HEK293T (cell line): Measurements from ENCODE around the gene FBXL19.

Source experiments
- CTCF ChIA-PET: fragments of 350-600 bp; formaldehyde crosslinking; extraction: SDS; loops from one replicate; lab custom pipeline; 2021; ENCODE audit warnings: antibody characterized with exemption, inconsistent platforms; lab: Yijun Ruan, JAX
- POLR2A ChIA-PET: fragments of 350-600 bp; formaldehyde crosslinking; extraction: SDS; loops from one replicate; lab custom pipeline; 2020; ENCODE audit warnings: antibody characterized with exemption, inconsistent platforms; lab: Yijun Ruan, JAX
- DNase-seq: peaks from one replicate; pipeline ENCODE4 v3.0.0; 2012; ENCODE audit warnings: mixed read lengths; ENCODE audit errors: extremely low spot score
- ARNT ChIP-seq: fragments of 450-650 bp; IDR thresholded peaks from 2 replicates; pipeline ENCODE4 v1.6.1; 2017; ENCODE audit warnings: mild to moderate bottlenecking
- BHLHE40 ChIP-seq: fragments of 450-650 bp; IDR thresholded peaks from 2 replicates; pipeline ENCODE4 v1.6.1; 2016; ENCODE audit warnings: mild to moderate bottlenecking, moderate library complexity, borderline replicate concordance
- CTBP1 ChIP-seq: fragments of 450-650 bp; IDR thresholded peaks from 2 replicates; pipeline ENCODE4 v1.6.1; 2016; ENCODE audit warnings: borderline replicate concordance
- ELF4 ChIP-seq: fragments of 450-650 bp; IDR thresholded peaks from 2 replicates; pipeline ENCODE4 v1.6.1; 2017; ENCODE audit warnings: antibody characterized with exemption
- FOXA1 ChIP-seq: fragments of 450-650 bp; IDR thresholded peaks from 2 replicates; pipeline ENCODE4 v1.6.1; 2016; ENCODE audit warnings: mild to moderate bottlenecking
- FOXK2 ChIP-seq: fragments of 450-650 bp; IDR thresholded peaks from 2 replicates; pipeline ENCODE4 v1.6.1; 2016; ENCODE audit warnings: mild to moderate bottlenecking
- FOXM1 ChIP-seq: fragments of 450-650 bp; IDR thresholded peaks from 2 replicates; pipeline ENCODE4 v1.6.1; 2017; ENCODE audit warnings: mild to moderate bottlenecking, borderline replicate concordance
- HDGF ChIP-seq: fragments of 450-650 bp; IDR thresholded peaks from 2 replicates; pipeline ENCODE4 v1.6.1; 2017; ENCODE audit warnings: antibody characterized with exemption, borderline replicate concordance
- L3MBTL2 ChIP-seq: fragments of 450-650 bp; conservative IDR thresholded peaks from 2 replicates; pipeline ENCODE4 v1.6.1; 2016; ENCODE audit warnings: mild to moderate bottlenecking
- LEF1 ChIP-seq: fragments of 450-650 bp; IDR thresholded peaks from 2 replicates; pipeline ENCODE4 v1.6.1; 2017; ENCODE audit warnings: mild to moderate bottlenecking, borderline replicate concordance
- NFRKB ChIP-seq: fragments of 450-650 bp; IDR thresholded peaks from 2 replicates; pipeline ENCODE4 v1.6.1; 2016; ENCODE audit warnings: mild to moderate bottlenecking, moderate library complexity
- PKNOX1 ChIP-seq: fragments of 450-650 bp; IDR thresholded peaks from 2 replicates; pipeline ENCODE4 v1.6.1; 2016
- SP1 ChIP-seq: fragments of 450-650 bp; IDR thresholded peaks from 2 replicates; pipeline ENCODE4 v1.6.1; 2017
- SUZ12 ChIP-seq: fragments of 450-650 bp; IDR thresholded peaks from 2 replicates; pipeline ENCODE4 v1.6.1; 2016; ENCODE audit warnings: mild to moderate bottlenecking
- TARDBP ChIP-seq: fragments of 450-650 bp; IDR thresholded peaks from 2 replicates; pipeline ENCODE4 v1.6.1; 2016
- ZNF384 ChIP-seq: fragments of 450-650 bp; IDR thresholded peaks from 2 replicates; pipeline ENCODE4 v1.6.1; 2016

Gene FBXL19

GRCh38 chr16:30953111-30953510 is 29.7 kb downstream of the FBXL19 start:
- DNase-seq, result no peak
- POLR2A ChIA-PET, result interaction anchor here (1.0 to 2.5 kb wide), 6 partner anchors 57 to 1146 kb away, joined by 3 to 7 read pairs (median 4); partner anchors contain the start of genes ALDOA, CTF1, FUS and KAT8
- CTCF ChIA-PET, result interaction anchor here (0.6 to 3.3 kb wide), 12 partner anchors 10 to 1142 kb away, joined by 3 to 39 read pairs (median 4); partner anchors contain the start of genes HSD3B7 and TLCD3B
- no peak for TF ChIP-seq ZNF384
- TF ChIP-seq PKNOX1, result no peak
- TF ChIP-seq SUZ12, result no peak
- no peak; the same call in 1 of the 2 replicates for TF ChIP-seq LEF1
- no peak for TF ChIP-seq FOXK2
- TF ChIP-seq BHLHE40, result no peak
- TF ChIP-seq FOXM1, result no peak
- no peak for TF ChIP-seq SP1
- no peak for TF ChIP-seq CTBP1
- TF ChIP-seq TARDBP, result no peak
- no peak for TF ChIP-seq L3MBTL2
- no peak for TF ChIP-seq NFRKB
- TF ChIP-seq FOXA1, result no peak
- TF ChIP-seq HDGF, result no peak
- no peak for TF ChIP-seq ARNT
- TF ChIP-seq ELF4, result no peak

- TF ChIP-seq L3MBTL2, result no peak
- TF ChIP-seq ELF4, result no peak
- no peak for TF ChIP-seq FOXA1
- TF ChIP-seq PKNOX1, result no peak
- TF ChIP-seq CTBP1, result no peak
- no peak for TF ChIP-seq TARDBP
- no peak for TF ChIP-seq LEF1
- no peak for TF ChIP-seq SUZ12
- no peak for TF ChIP-seq HDGF
- no peak for TF ChIP-seq FOXM1
- TF ChIP-seq ARNT, result no peak
- TF ChIP-seq FOXK2, result no peak
- TF ChIP-seq SP1, result no peak
- no peak for TF ChIP-seq BHLHE40
- no peak for TF ChIP-seq NFRKB
- TF ChIP-seq ZNF384, result no peak
- DNase-seq, result peak; percentile 81
- POLR2A ChIA-PET, result interaction anchor here (0.8 to 2.5 kb wide), 9 partner anchors 26 to 1147 kb away, joined by 3 to 7 read pairs (median 3); partner anchors contain the start of genes ALDOA, CTF1, FUS and KAT8
Observed at GRCh38 chr16:30953511-30954124, 30.2 kb downstream of the FBXL19 start.

GRCh38 chr16:30954993-30955392 is 31.6 kb downstream of the FBXL19 start:
- POLR2A ChIA-PET, result no interaction called here
- no peak for TF ChIP-seq ELF4
- TF ChIP-seq BHLHE40, result no peak
- TF ChIP-seq L3MBTL2, result no peak
- TF ChIP-seq ARNT, result no peak
- no peak for TF ChIP-seq ZNF384
- TF ChIP-seq FOXA1, result no peak
- no peak for TF ChIP-seq TARDBP
- no peak for TF ChIP-seq SP1
- TF ChIP-seq NFRKB, result no peak
- no peak for TF ChIP-seq FOXK2
- no peak for TF ChIP-seq CTBP1
- CTCF ChIA-PET, result interaction anchor here (0.5 to 3.3 kb wide), 4 partner anchors 12 to 1107 kb away, joined by 3 to 39 read pairs (median 4); partner anchors contain the start of gene CTF1
- DNase-seq, result no peak

More at GRCh38 chr16:30953511-30954124, 30.2 kb downstream of the FBXL19 start:
- CTCF ChIA-PET, result interaction anchor here (0.6 to 3.3 kb wide), 22 partner anchors 10 to 1143 kb away, joined by 3 to 39 read pairs (median 3); partner anchors contain the start of genes HSD3B7 and TLCD3B

GRCh38 chr16:30956601-30957455 is 33.5 kb downstream of the FBXL19 start:
- ChIA-PET POLR2A (interaction anchor here (1.0 to 2.2 kb wide), 3 partner anchors 10 to 486 kb away, joined by 3 to 8 read pairs (median 3); partner anchors contain the start of gene ZNF843), CTCF (interaction anchor here (0.7 kb wide), 1 partner anchor 116 kb away, joined by 3 read pairs; no protein-coding TSS in a partner anchor)
- TF ChIP-seq ARNT (peak; percentile 6; the same call in 1 of the 2 replicates), CTBP1 (no peak), FOXM1 (peak; percentile 60; the same call in 1 of the 2 replicates)
- DNase-seq, result peak; percentile 94

- TF ChIP-seq LEF1 (peak; percentile 21; the same call in 1 of the 2 replicates), ARNT (no peak; the same call in 1 of the 2 replicates), SP1 (peak; percentile 94), CTBP1 (no peak; the same call in 1 of the 2 replicates), ELF4 (peak; percentile 71; the same call in 1 of the 2 replicates), HDGF (no peak), SUZ12 (no peak), NFRKB (no peak), L3MBTL2 (peak; percentile 87; the same call in 1 of the 2 replicates), FOXM1 (peak; percentile 97)
- ChIA-PET CTCF (interaction anchor here (0.7 kb wide), 1 partner anchor 116 kb away, joined by 3 read pairs; no protein-coding TSS in a partner anchor), POLR2A (interaction anchor here (1.0 to 2.2 kb wide), 2 partner anchors 9 to 31 kb away, joined by 3 to 8 read pairs; no protein-coding TSS in a partner anchor)
- peak; percentile 99 for DNase-seq
Observed at GRCh38 chr16:30957456-30958174, 34.2 kb downstream of the FBXL19 start, which contains the start of gene SETD1A. Gene SETD1A, plus strand, starts transcription at chr16:30957754. Its CDS starts 978 bp downstream, at chr16:30958732.
